HG03432 (cell line): ENCODE measurements around the gene PTPRC.

Experiments
- ATAC-seq: cut with Tn5 transposase; IDR thresholded peaks from one replicate; pipeline ENCODE4 v1.9.1; 2021; ENCODE audit warnings: mild to moderate bottlenecking, moderate library complexity; ENCODE audit not compliant: unreplicated experiment

Gene PTPRC

DNA sequence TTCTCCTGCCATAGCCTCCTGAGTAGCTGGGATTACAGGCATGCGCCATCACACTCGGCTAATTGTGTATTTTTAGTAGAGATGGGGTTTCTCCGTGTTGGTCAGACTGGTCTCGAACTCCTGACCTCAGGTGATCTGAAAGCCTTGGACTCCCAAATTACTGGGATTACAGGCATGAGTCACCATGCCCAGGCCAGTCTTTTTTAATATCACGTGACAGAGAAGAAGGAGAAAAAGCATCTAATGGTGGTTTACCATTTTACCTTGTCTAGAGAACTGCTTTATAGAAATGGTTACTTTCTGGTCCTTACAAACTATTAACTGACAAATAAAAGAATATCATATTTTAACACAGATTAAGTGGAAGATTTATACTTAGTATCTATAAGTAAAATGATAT is 168.0 kb downstream of the PTPRC start:
- ATAC-seq: no peak
